Endothelial cell of hepatic sinusoid (primary cell): ENCODE results near the gene BICC1.

ENCODE experiments used
- in situ Hi-C: cut with HindIII; loops from 2 replicates; pipeline ENCODE4 v1.10.0; 2017; ENCODE audit warnings: low sequenced_read_pairs

Gene BICC1

GRCh38 chr10:58735087-58735486 lies 222.4 kb downstream of the BICC1 start:
- in situ Hi-C loops: no loop called here

- in situ Hi-C loops: no loop called here
Measured at GRCh38 chr10:58740620-58741369, 228.1 kb downstream of the BICC1 start.

- in situ Hi-C loops: no loop called here
Measured at GRCh38 chr10:58741673-58742072, 229.0 kb downstream of the BICC1 start.

- in situ Hi-C loops: no loop called here
Measured at GRCh38 chr10:58742141-58742540, 229.5 kb downstream of the BICC1 start.

- in situ Hi-C loops: no loop called here
Measured at GRCh38 chr10:58743466-58744115, 230.9 kb downstream of the BICC1 start.

GRCh38 chr10:58746474-58747185 lies 234.0 kb downstream of the BICC1 start:
- in situ Hi-C loops: no loop called here

GRCh38 chr10:58747687-58748086 lies 235.0 kb downstream of the BICC1 start:
- in situ Hi-C loops: no loop called here

- in situ Hi-C loops: no loop called here
Measured at GRCh38 chr10:58752665-58753064, 240.0 kb downstream of the BICC1 start.

GRCh38 chr10:58753425-58753824 lies 240.8 kb downstream of the BICC1 start:
- in situ Hi-C loops: no loop called here

- in situ Hi-C loops: no loop called here
Measured at GRCh38 chr10:58754469-58755339, 242.0 kb downstream of the BICC1 start.

GRCh38 chr10:58755340-58755610 lies 242.6 kb downstream of the BICC1 start:
- in situ Hi-C loops: no loop called here

- in situ Hi-C loops: no loop called here
Measured at GRCh38 chr10:58755677-58756076, 243.0 kb downstream of the BICC1 start.

GRCh38 chr10:58756130-58756719 lies 243.6 kb downstream of the BICC1 start:
- in situ Hi-C loops: no loop called here

GRCh38 chr10:58757352-58758065 lies 244.8 kb downstream of the BICC1 start:
- in situ Hi-C loops: no loop called here

GRCh38 chr10:58758321-58758720 lies 245.6 kb downstream of the BICC1 start:
- in situ Hi-C loops: no loop called here

- in situ Hi-C loops: no loop called here
Measured at GRCh38 chr10:58764087-58764747, 251.5 kb downstream of the BICC1 start.

GRCh38 chr10:58765910-58766309 lies 253.2 kb downstream of the BICC1 start:
- in situ Hi-C loops: no loop called here

- in situ Hi-C loops: no loop called here
Measured at GRCh38 chr10:58767652-58768051, 255.0 kb downstream of the BICC1 start.

GRCh38 chr10:58771863-58772262 lies 259.2 kb downstream of the BICC1 start:
- in situ Hi-C loops: no loop called here

GRCh38 chr10:58772758-58773157 lies 260.1 kb downstream of the BICC1 start:
- in situ Hi-C loops: no loop called here
